OCI-LY3 (cell line): ENCODE data around the gene MPRIP.

ENCODE experiments used
- EZH2phosphoT487 ChIP-seq: fragments of 200-600 bp; shearing (Covaris generic); IDR thresholded peaks from 2 replicates; pipeline ENCODE4 v1.6.1; 2018; ENCODE audit warnings: antibody characterized with exemption, mixed run types, low read depth
- TF ChIP-seq, protein P1 (sequence below): fragments of 200-600, 300-600 bp; sonication (generic); IDR thresholded peaks from 2 replicates; pipeline ENCODE4 v1.5.1; 2014; ENCODE audit warnings: antibody characterized with exemption, low read length, low read depth

DNA sequence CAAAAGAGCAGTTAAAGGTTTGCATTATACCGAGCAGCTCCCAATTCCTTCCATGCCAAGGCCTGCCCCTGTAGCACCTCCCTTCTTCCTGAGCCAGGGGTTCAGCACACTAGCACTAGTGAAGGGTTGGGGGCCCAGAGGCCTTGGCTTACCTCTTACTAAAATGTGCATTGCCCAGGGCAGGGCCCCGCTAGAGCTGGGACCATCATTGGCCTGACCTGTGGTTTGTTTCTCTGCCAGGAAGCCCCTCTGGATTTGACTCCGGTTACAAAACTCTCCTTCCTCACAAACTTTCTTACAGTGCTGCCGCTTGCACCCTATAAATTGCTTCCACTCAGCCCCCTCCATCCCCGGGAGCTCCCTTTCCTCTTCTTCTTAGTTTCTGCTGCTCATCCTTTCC, 33.8 kb downstream of the MPRIP start:
- TF ChIP-seq, protein P1, sequence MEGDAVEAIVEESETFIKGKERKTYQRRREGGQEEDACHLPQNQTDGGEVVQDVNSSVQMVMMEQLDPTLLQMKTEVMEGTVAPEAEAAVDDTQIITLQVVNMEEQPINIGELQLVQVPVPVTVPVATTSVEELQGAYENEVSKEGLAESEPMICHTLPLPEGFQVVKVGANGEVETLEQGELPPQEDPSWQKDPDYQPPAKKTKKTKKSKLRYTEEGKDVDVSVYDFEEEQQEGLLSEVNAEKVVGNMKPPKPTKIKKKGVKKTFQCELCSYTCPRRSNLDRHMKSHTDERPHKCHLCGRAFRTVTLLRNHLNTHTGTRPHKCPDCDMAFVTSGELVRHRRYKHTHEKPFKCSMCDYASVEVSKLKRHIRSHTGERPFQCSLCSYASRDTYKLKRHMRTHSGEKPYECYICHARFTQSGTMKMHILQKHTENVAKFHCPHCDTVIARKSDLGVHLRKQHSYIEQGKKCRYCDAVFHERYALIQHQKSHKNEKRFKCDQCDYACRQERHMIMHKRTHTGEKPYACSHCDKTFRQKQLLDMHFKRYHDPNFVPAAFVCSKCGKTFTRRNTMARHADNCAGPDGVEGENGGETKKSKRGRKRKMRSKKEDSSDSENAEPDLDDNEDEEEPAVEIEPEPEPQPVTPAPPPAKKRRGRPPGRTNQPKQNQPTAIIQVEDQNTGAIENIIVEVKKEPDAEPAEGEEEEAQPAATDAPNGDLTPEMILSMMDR = no peak
- no peak for TF ChIP-seq EZH2phosphoT487
